GM19239 (cell line): Measurements from ENCODE around the gene LAD1.
A peak's percentile ranks its signal among the peaks of the same experiment; 100 is the strongest.

Experiments used
- DNase-seq: peaks from one replicate; pipeline ENCODE4 v3.0.0; 2011; ENCODE audit warnings: low spot score; ENCODE audit not compliant: insufficient read length
- FAIRE-seq: peaks from 2 replicates; lab custom pipeline; 2011; peaks lifted over from hg19 to GRCh38; lab: Jason Lieb, UNC

Gene LAD1

GRCh38 chr1:201399018-201399351 lies at the start of gene LAD1:
Gene LAD1 (minus strand): TSS chr1:201399324. CDS start chr1:201399306, 18 bp downstream.
- FAIRE-seq (no peak), DNase-seq (no peak)

- FAIRE-seq (peak; percentile 47), DNase-seq (peak; percentile 82)
These were observed 49.1 kb upstream of the LAD1 start for GRCh38 chr1:201447903-201448871.

GRCh38 chr1:201445310-201445709 lies 46.2 kb upstream of the LAD1 start:
- DNase-seq = no peak
- no peak for FAIRE-seq

GRCh38 chr1:201444792-201445191 lies 45.7 kb upstream of the LAD1 start:
- FAIRE-seq (no peak), DNase-seq (no peak)

GRCh38 chr1:201443747-201444146 lies 44.6 kb upstream of the LAD1 start:
- FAIRE-seq (no peak), DNase-seq (no peak)

GRCh38 chr1:201436969-201437368 lies 37.8 kb upstream of the LAD1 start:
- FAIRE-seq (no peak), DNase-seq (no peak)

GRCh38 chr1:201436393-201436792 lies 37.3 kb upstream of the LAD1 start:
- no peak for DNase-seq

GRCh38 chr1:201434266-201434665 lies 35.1 kb upstream of the LAD1 start:
- FAIRE-seq (no peak), DNase-seq (no peak)

More at GRCh38 chr1:201436393-201436792, 37.3 kb upstream of the LAD1 start:
- FAIRE-seq = no peak

- DNase-seq (no peak), FAIRE-seq (no peak)
These were observed 34.5 kb upstream of the LAD1 start for GRCh38 chr1:201433609-201434008.

GRCh38 chr1:201430776-201431175 lies 31.7 kb upstream of the LAD1 start:
- no peak for DNase-seq
- no peak for FAIRE-seq

- DNase-seq (no peak), FAIRE-seq (no peak)
These were observed 30.8 kb upstream of the LAD1 start for GRCh38 chr1:201429736-201430501.

- FAIRE-seq (no peak), DNase-seq (no peak)
These were observed 28.8 kb upstream of the LAD1 start for GRCh38 chr1:201427963-201428362.

GRCh38 chr1:201426479-201427310 lies 27.6 kb upstream of the LAD1 start:
- FAIRE-seq = no peak
- DNase-seq = no peak

GRCh38 chr1:201424146-201424545 lies 25.0 kb upstream of the LAD1 start:
- FAIRE-seq (no peak), DNase-seq (no peak)

- FAIRE-seq (no peak), DNase-seq (no peak)
These were observed 24.5 kb upstream of the LAD1 start for GRCh38 chr1:201423655-201424054.

- FAIRE-seq = no peak
- DNase-seq = no peak
These were observed 23.4 kb upstream of the LAD1 start for GRCh38 chr1:201422436-201423030.

- DNase-seq (no peak), FAIRE-seq (no peak)
These were observed 22.9 kb upstream of the LAD1 start for GRCh38 chr1:201422026-201422425.

GRCh38 chr1:201421041-201421440 lies 21.9 kb upstream of the LAD1 start:
- FAIRE-seq (no peak), DNase-seq (no peak)

- no peak for FAIRE-seq
- no peak for DNase-seq
These were observed 21.5 kb upstream of the LAD1 start for GRCh38 chr1:201420608-201421002.
